GM12864 (cell line): ENCODE results near the gene SPANXN2.
"Not testable (repeated sequence)": the region's sequence is repeated elsewhere in the genome, so short reads cannot be mapped to it uniquely, and the experiment has no call there.

Experiments
- DNase-seq: peaks from one replicate; pipeline ENCODE4 v3.0.0-alpha.2; 2011; ENCODE audit warnings: low read depth
- H3K4me3 ChIP-seq: 2 replicates; pipeline ENCODE4 v1.5.1; 2011; ENCODE audit warnings: mild to moderate bottlenecking, low read depth, low read length, control low read depth
- CTCF ChIP-seq: IDR thresholded peaks from 2 replicates; pipeline ENCODE4 v1.5.1; 2011; ENCODE audit warnings: low read depth, mild to moderate bottlenecking, moderate library complexity, low read length, control low read depth, inconsistent platforms; ENCODE audit errors: missing control alignments

Gene SPANXN2

GRCh38 chrX:143720652-143721051, at the start of gene SPANXN2:
SPANXN2 (minus strand) TSS chrX:143720752; CDS start chrX:143720668, 84 bp downstream.
- DNase-seq, H3K4me3 ChIP-seq: not testable (repeated sequence)

- no peak overlapping the region for H3K4me3 ChIP-seq
- no peak for DNase-seq
- no peak for TF ChIP-seq CTCF
Observed at GRCh38 chrX:143768976-143769375, 48.4 kb upstream of the SPANXN2 start.

- H3K4me3 ChIP-seq, DNase-seq: not testable (repeated sequence)
Observed at GRCh38 chrX:143767789-143768188, 47.2 kb upstream of the SPANXN2 start.

- H3K4me3 ChIP-seq = no peak overlapping the region
- no peak for DNase-seq
- TF ChIP-seq CTCF = no peak
Observed at GRCh38 chrX:143757887-143758286, 37.3 kb upstream of the SPANXN2 start.

- no peak overlapping the region for H3K4me3 ChIP-seq
- no peak for TF ChIP-seq CTCF
- DNase-seq = no peak
Observed at GRCh38 chrX:143757375-143757774, 36.8 kb upstream of the SPANXN2 start.

- TF ChIP-seq CTCF = no peak
- DNase-seq = no peak
- no peak overlapping the region for H3K4me3 ChIP-seq
Observed at GRCh38 chrX:143754183-143754582, 33.6 kb upstream of the SPANXN2 start.

DNA sequence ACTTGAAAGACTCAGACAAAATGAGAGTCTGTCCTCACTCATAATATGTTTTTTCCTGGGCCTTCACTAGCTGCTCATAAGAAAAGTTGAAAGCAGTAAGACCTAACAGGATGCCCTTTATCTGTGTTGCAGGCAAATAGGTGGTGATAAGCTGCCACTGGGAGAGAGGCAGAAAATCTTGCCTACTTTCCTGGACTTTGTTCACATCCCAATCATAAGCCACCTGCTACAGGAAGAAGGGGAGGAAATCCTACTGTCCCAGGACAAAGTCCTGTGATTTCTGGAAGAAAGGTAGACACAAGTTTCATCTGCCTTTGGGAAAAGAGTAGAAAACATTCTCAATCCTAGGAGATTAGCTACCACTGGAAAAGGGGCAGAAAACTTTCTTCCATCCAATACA, 13.3 kb upstream of the SPANXN2 start:
- no peak for DNase-seq
- no peak for TF ChIP-seq CTCF
- H3K4me3 ChIP-seq = no peak overlapping the region

- DNase-seq = no peak
- no peak overlapping the region for H3K4me3 ChIP-seq
- no peak for TF ChIP-seq CTCF
Observed at GRCh38 chrX:143726296-143726695, 5.7 kb upstream of the SPANXN2 start.
